Measurements from ENCODE around the gene PROSER3. TPM values are rescaled to one million over a fixed set of nuclear protein-coding genes. Genes with fewer than 3 reads are reported as not detected.

PROSER3 gene
- total and polyA plus RNA-seq, 12 donors, result 5.5 to 14.7 (median 9.2) TPM

DNA sequence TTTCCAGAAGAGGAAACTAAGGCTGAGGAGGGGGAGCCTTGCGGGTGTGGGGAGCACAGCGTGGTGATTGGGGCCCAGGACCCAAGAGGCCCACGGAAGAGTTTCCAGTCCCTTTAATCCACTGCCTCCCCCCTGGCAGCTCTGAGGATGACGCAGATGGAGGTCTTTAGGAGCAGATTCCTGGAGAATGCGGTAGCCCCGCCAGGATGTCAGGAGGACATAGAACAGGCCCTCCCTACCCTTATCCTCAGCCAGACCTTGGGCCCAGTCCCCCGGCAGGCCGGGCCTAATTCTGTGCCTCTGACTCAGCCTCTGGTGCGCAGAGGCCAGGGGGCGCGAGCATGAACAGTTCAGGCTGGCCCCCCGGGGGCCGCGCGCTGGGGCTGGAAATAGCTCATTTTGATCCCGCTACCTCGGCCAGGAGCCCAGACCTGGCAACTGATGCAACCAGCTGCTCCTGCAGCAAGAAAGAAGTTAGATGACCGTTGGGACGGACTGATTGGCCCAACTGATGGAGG is 686 bp upstream of the PROSER3 start:
- Histone ChIP-seq H3K36me3 (peaks cover 0 to 48% (median 18%) of the 10 kb centered on the region in 9 donors), H3K4me1 (peaks cover 4 to 54% (median 37%) of the 10 kb centered on the region in 9 donors), H3K27me3 (peaks cover 0 to 15% (median 0%) of the 10 kb centered on the region in 7 donors), H3K9me3 (peaks cover 0 to 3% (median 0%) of the 10 kb centered on the region in 11 donors), H3K4me3 (peak overlapping the region; percentile 12 to 99 (median 82)), H3K27ac (peak overlapping the region; percentile 88 to 99 (median 98))
- intact Hi-C loops (cut with DNase I), result loop anchor here in 2 of 10 donors (1.0 to 5.0 kb wide), 2 partner anchors 9 to 175 kb away; partner anchors contain the start of gene LIN37 (in 1 of the 2)
- peak; percentile 87 to 90 for DNase-seq
- ATAC-seq, result peak; percentile 63 to 78 (median 72)
- TF ChIP-seq CTCF (IDR thresholded peaks at IDR 0.05), result peak in 3 of 9 donors; percentile 16 to 28 (median 19)
- WGBS, 2 donors, result 2 to 3% methylated on average over 19 of the region's 19 CpGs

DNA sequence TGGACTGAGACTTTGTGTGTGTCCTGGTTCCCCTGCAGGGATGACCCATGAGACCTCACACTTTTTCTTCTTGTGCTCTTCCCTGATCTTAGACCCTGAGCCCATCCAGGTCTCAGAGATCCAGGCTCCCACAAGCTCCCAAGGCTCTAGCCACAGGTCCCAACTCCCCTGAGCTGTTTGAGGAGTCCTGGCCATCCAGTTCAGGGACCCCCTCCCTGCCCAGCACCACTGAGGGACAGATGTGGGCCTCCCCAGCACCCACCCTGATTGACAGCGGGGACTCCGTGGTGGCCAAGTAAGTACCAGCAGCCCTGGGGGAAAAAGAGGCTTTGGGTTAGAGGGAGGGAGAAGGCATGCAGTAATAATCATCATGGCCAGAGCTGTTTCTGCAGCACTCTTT is 1.7 kb downstream of the PROSER3 start:
- no peak for DNase-seq
- peaks cover 4 to 45% (median 37%) of the 10 kb centered on the region in 9 donors for H3K4me1 ChIP-seq

DNA sequence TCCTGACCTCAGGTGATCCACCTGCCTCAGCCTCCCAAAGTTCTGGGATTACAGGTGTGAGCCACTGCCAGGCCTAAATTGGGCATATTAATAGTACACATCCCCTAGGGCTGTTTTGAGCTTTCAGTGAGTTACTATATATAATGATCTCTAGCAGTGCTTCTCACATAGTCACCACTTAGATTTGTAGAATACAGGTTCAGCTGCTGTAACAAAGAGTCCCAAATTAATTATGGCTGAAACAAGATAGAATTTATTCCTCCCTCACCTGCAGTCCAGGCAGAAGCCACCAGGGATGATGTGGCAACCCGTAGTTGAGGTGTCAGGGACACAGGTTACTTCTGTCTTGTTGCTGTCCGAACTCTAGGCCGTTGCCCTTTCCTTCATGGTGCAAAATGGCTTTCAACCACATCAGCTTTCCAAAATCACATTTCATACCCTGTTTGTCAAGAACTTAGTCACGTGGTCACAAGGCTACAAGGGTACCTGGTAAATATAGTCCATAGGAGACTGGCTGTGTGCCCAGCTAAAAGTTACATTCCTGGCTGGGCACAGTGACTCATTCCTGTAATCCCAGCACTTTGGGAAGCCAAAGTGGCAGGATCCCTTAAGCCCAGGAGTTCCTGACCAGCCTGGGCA is 2.9 kb downstream of the PROSER3 start:
- intact Hi-C loops (cut with DNase I), result no loop called here
- 88 to 91% methylated on average over 4 of the region's 4 CpGs for WGBS, 2 donors
- peaks cover 0 to 60% (median 0%) of the 10 kb centered on the region in 9 donors for H3K36me3 ChIP-seq
- peaks cover 0 to 35% (median 27%) of the 10 kb centered on the region in 9 donors for H3K4me1 ChIP-seq
- peaks cover 0 to 3% (median 0%) of the 10 kb centered on the region in 11 donors for H3K9me3 ChIP-seq
- ATAC-seq (no peak), DNase-seq (no peak)
- H3K27ac ChIP-seq, result no peak overlapping the region
- peaks cover 0 to 8% (median 0%) of the 10 kb centered on the region in 7 donors for H3K27me3 ChIP-seq
- H3K4me3 ChIP-seq, result no peak overlapping the region
- TF ChIP-seq CTCF (IDR thresholded peaks at IDR 0.05), result no peak

More for the DNA sequence above, 1.7 kb downstream of the PROSER3 start:
- no peak overlapping the region for H3K4me3 ChIP-seq
- no peak for TF ChIP-seq CTCF (IDR thresholded peaks at IDR 0.05)
- H3K36me3 ChIP-seq, result peaks cover 0 to 48% (median 0%) of the 10 kb centered on the region in 9 donors
- 90 to 94% methylated on average over 2 of the region's 2 CpGs for WGBS, 2 donors
- peaks cover 0 to 15% (median 0%) of the 10 kb centered on the region in 7 donors for H3K27me3 ChIP-seq
- ATAC-seq, result no peak
- H3K9me3 ChIP-seq, result peaks cover 0 to 3% (median 0%) of the 10 kb centered on the region in 11 donors
- intact Hi-C loops (cut with DNase I), result loop anchor here in 1 of 10 donors (5.0 kb wide), 1 partner anchor 173 kb away; no protein-coding TSS in a partner anchor
- peak overlapping the region in 1 of 10 donors; percentile 28 for H3K27ac ChIP-seq

GRCh38 chr19:35764432-35765315 is 6.7 kb downstream of the PROSER3 start:
- DNase-seq (no peak), ATAC-seq (no peak)
- WGBS, 2 donors, result 92 to 97% methylated on average over 17 of the region's 17 CpGs
- H3K36me3 ChIP-seq, result peaks cover 0 to 65% (median 0%) of the 10 kb centered on the region in 9 donors
- TF ChIP-seq CTCF (IDR thresholded peaks at IDR 0.05), result no peak
- H3K9me3 ChIP-seq, result peaks cover 0 to 3% (median 0%) of the 10 kb centered on the region in 11 donors
- no peaks in the 10 kb centered on the region for H3K27me3 ChIP-seq
- H3K4me3 ChIP-seq, result no peak overlapping the region
- peaks cover 0 to 8% (median 0%) of the 10 kb centered on the region in 9 donors for H3K4me1 ChIP-seq
- intact Hi-C loops (cut with DNase I), result no loop called here
- H3K27ac ChIP-seq, result no peak overlapping the region
